GM18861 (cell line): ENCODE measurements around the gene SCLT1.
"Not testable (repeated sequence)": the region's sequence is repeated elsewhere in the genome, so short reads cannot be mapped to it uniquely, and the experiment has no call there.

Experiments
- ATAC-seq: cut with Tn5 transposase; IDR thresholded peaks from one replicate; pipeline ENCODE4 v1.9.1; 2021; ENCODE audit not compliant: unreplicated experiment

SCLT1 gene

GRCh38 chr4:129077326-129077725, 16.0 kb downstream of the SCLT1 start:
- no peak for ATAC-seq

GRCh38 chr4:129069537-129069936, 23.8 kb downstream of the SCLT1 start:
- not testable (repeated sequence) for ATAC-seq

DNA sequence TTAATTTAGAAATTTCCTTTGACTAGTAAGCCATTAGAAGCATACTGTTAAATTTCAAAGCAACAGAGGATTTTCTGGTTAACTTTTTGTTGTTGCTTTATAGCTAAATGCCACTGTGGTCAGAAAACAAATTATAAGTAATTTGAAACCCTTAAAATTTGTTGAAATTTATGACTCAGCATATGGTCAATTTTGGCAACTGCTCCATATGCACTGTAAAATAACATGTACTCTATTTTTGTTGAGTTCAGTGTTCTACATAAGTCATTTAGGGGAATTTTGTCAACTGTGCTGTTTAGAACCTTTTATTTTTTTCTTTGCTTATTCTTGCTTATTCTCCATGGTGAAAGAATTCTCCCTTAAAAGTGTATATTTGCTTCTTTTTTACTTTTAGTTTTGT, 28.6 kb downstream of the SCLT1 start:
- no peak for ATAC-seq

GRCh38 chr4:129063640-129064039, 29.7 kb downstream of the SCLT1 start:
- ATAC-seq, result no peak

DNA sequence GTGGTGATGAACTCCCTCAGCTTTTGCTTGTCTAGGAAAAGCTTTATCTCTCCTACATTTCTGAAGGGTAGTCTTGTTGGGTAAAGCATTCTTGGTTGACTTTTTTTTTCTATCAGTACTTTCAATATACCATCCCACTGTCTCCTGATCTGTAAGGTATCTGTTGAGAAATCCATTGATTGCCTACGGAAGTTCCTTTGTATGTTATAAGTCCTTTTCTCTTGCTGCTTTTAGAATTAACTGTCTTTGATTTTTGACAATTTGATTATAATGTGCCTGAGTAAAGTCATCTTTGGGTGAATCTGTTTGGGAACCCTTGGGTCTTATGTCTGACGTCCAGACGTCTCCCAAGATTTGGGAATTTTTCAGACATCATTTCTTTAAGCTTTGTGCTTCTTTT, 30.8 kb downstream of the SCLT1 start:
- no peak for ATAC-seq

- no peak for ATAC-seq
These were observed 34.3 kb downstream of the SCLT1 start for GRCh38 chr4:129059028-129059427.

DNA sequence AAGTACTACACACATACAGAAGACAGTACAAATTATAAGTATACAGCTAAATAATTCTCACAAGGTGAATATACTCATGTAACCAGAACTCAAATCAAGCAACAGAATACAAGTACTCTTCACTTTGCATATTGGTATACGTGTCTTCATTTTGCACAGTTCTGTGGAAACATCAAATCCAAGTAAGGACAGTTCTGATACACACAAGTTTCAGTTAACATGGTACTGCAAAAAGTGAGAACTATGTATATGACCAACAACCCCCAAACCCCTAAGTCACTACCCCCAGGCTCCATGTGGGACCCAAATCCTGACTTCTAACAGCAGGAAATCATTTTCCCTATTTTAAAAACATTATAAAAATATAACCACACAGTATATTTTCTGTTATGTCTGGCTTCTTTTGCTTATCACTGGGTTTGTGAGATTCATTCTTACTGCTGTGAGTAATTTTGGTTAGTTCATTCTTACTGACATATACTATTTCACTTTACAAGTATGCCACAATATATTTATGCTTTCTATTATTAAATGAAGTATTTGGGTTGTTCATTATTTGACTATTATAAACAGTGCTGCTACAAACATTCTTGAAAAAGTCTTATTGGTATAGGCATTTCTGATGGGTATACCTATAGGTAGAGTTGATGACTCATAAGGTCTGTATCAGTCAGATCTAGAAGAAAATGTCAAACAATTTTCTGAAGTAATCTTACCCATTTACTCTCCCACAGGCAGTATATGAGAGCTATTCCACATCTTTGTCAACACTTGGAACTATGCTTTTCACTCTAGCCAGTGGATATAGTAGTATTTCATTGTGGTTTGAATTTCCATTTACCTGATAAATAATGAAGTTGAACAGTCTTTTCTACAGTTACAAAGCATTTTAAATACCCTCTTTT, 47.0 kb downstream of the SCLT1 start:
- no peak for ATAC-seq

DNA sequence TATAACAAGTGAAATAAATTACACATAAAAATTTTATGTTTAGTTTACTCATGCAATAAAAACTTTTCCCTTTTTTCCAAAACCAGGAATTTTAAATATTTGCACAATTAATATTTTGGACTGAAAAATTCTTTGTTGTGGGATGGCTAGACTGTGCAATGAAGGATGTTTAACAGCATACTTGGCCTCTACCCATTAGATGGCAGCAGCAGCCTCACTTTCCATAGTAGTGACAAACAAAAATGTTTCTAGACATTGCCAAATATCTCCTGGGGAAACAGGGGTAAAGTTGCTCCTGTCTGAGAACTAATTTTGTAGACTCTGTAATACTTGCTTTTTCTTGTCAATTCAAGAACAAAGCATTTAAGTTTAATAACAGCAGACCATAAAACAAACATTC, 49.8 kb downstream of the SCLT1 start:
- ATAC-seq, result no peak

DNA sequence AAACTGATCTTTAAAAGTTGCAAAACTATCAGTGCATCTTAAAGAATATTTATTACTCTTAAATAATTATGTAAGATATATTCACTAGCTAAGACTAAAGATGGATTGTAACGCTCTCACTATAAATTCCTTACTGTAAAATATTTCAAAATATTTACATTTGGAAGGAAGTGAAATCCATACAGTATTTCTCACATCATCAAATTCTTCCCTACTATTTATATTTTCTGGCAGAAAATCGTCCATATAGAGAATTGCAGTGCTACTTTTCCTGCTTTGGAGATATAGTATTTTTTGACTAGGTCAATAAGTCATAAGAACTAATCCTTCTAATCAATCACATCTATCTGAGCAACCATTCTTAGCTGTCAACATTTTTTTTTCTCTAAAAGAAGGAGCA, 52.9 kb downstream of the SCLT1 start:
- no peak for ATAC-seq

- ATAC-seq, result no peak
These were observed 56.2 kb downstream of the SCLT1 start for GRCh38 chr4:129037093-129037492.

- ATAC-seq, result no peak
These were observed 78.5 kb downstream of the SCLT1 start for GRCh38 chr4:129014566-129015509.

DNA sequence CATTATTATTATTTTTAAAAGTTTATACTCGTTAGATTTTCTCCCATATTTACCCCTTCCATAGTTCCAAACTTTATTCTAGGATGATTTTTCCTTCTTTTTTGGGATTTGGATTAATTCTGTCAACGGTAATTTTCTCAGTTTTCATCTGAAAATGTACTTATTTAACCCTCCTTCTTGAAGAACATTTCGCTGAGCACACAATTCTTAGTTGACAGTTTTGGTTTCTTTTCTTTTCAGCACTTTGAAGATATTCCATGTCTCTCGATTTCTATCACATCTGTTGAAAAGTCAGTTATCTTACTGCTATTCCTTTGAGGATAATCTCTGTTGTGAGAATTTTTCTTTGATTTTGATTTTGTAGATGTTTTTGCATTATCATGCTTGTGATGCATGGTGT, 85.2 kb downstream of the SCLT1 start:
- no peak for ATAC-seq

DNA sequence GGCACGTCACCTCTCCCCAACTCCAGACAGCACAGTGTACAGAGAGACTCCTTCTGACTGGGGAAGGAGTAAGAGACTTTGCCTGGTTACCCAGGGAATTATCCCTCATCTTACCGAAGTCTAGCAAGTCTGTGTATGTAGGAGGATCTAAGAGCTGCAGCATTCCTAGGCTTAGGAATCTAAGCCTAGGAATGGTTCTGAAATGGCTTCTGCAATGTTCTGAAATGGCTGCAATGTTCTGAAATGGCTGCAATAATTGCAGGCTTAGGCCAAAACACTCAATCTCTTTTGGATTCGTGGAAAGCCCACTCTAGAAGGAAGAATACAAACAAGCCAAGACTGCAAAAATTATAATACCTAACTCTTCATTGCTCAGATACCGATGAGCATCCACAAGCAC, 106.4 kb downstream of the SCLT1 start:
- no peak for ATAC-seq

- no peak for ATAC-seq
These were observed 107.3 kb downstream of the SCLT1 start for GRCh38 chr4:128986019-128986418.

DNA sequence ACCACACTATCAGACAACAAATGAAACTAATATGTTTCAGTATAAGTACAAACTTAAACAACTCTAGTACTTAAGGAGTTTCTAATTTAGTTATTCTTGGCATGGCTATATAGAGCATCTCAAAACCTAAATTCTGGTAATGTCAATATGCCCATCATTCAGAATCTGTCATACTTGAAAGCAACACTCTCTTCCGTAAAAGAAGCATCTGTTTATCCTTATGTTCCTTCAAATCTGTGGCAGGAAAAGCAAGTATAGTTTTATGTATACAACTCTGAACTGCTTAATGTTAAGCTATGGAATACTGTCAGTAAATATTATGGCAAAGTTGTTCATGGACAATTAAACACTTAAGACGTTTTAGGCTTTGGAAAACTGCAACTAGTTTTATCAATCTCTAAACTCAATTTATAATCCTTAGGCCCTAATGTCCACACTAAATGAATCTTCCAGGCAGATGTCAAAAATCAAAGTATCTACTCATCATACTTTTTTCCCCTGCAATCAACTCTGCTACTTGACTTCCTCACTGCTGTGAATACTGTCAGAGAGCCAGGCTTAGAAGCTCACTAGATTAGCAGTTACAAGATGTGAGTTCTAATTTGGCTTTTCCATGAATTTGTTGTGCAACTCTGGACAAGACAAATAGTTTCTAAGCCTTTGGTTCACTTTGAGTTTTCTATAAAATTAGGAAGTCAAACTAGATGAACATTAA, 109.4 kb downstream of the SCLT1 start:
- ATAC-seq, result no peak

GRCh38 chr4:128981377-128981776, 112.0 kb downstream of the SCLT1 start:
- no peak for ATAC-seq

DNA sequence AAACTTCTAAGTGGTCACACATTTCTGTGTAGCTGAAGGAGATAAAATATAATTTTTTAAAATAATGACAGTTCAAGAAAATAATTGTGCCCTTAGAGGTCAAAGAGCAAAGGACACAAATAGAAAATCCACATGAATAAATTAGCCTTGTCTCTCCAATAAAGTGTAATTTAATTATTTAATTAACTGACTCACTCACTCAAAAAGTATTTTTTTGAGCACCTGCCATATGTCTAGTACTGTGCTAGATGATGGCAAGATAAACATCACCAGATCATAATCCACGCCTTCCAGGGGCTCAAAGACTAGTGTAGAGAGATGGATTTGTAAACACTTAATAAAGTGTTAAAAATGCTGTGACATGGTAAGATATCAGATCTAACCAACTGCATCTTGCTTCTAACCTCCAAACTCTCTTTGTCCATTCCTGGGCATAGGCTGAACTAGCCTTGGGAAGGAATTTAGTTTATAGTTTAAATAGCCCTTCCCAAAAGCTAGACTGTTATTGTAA, 112.5 kb downstream of the SCLT1 start:
- no peak for ATAC-seq

DNA sequence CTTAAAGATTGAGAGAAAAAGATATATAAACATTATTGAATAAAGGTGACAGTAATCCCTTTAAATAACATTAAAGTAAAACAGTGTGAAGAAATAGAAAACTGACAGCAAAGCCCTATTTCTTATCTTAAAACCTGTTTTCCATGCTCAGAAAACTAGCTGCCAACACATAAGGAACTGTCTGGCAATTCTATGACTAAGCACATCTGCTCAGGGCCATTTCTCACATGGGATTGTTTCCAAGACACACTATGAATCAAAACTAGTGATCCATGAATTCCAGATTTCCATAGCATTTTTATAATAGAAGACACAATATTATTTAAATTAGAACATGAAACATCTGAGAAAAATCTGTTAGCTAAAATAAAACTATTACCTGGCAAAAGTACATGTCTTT, 113.4 kb downstream of the SCLT1 start:
- ATAC-seq, result no peak

GRCh38 chr4:128978985-128979384, 114.4 kb downstream of the SCLT1 start:
- no peak for ATAC-seq

- ATAC-seq, result no peak
These were observed 119.2 kb downstream of the SCLT1 start for GRCh38 chr4:128974136-128974581.

DNA sequence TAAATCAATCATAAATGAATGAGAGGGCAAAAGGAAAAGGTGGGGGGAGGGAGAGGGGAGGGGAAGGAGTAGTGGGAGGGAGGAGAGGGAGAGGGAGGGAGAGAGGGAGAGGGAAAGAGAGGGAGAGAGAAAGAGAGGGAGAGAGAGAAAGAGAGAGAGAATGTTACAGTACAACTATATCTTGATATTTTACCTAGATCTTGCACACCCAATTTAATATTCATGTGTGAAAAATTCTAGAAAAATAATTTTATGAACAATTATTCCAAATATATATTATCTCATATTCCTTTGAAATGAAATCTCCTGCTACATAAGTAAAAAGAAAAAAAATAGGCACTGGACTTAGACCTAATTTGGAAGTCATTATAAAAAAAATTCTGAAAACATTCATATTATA, 120.0 kb downstream of the SCLT1 start:
- no peak for ATAC-seq
